ENCODE data around the gene ZBTB20.
"Not testable (repeated sequence)": the region's sequence is repeated elsewhere in the genome, so short reads cannot be mapped to it uniquely, and the experiment has no call there.

ZBTB20 gene

GRCh38 chr3:114706591-114707232 lies 440.4 kb downstream of the ZBTB20 start:
- DNase-seq, result no peak

DNA sequence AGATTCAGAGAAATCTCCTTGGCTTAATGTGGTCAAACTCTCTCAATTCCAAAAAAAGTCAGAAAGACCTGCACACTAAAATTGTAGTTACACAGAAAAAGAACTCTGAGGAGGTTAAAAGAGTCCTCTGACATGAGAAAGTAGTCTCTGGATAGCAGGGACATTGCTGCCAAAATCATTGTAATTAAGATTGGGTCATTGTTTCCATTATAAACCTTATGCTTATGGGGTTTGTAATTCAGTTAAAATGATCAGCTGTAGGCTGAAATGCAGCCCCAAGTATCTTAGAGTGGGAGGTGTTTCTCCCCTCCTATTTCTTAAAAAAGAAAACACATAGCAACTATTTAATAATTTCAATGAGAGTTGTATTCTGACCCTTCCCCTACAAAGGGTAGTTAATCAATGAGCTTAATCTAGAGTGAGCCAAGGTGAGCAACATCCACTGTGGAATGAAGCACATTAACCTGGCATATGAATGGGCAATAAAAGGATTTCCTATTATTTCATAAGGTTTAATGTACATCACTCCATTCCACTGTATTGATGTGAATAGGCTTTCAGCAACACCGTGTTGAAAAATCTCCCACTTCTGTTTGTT lies 446.4 kb downstream of the ZBTB20 start:
- DNase-seq, result no peak

DNA sequence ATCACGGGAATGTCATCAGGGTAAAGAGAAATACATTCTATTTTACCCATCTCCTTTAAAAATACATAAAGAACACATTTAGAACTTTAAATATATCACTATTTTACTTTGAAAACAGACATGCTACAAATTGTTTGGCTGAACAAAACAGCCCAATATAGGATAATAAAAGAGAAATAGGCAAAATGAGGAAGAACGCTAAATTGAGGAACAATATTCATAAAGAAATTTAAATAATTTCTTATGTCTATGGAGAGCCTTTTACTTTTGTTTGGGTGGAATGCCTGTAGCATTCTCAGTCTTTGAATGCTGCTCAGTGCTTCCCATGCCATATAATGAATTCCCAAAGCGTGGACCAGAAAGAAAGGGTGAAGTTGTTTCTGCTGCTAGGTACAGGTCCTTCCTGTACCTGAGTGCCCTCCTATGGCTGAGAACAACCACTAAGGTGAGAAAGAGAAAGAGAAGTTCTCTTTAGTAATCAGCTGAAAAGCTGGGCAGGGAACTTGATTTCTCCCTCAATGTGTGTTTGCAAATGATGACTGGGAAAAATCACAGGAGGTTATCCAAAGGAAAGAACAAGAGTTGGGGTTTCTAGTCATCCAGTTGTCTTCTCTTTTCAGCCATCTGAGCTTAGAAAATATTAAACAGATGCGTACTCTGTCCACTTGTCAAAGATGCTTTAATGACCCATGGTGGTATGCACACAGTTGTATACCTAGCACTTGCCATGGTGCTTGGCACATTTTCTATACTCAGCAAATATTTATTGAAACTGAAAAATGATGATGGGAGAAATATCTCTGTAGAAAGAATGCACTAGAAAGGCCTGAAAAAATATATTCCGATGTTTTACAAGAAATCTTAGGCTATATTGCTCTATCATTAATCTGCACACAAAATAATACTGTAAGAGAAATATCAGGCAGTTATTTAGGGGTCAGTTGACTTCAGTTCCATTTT lies 448.7 kb downstream of the ZBTB20 start:
- DNase-seq, result no peak

DNA sequence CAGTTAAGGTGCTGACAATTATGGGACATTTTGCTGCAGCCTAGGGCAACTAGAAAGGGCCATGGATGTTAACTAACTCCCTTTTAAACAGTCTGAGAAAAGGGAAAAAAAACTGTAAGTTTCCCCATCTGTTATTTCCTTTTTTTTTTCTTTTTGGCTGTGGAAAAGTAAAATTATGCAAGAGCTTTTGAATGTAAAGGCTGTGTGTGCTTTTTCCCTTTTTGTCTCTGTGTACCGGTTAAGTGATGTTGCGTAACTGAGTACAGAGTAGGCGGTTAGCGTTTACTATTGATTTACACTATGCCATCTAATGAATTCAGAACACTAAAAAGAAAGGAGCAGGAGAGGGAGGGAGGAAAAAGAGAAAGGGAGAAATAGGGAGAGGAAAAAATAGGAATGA lies 449.7 kb downstream of the ZBTB20 start:
- DNase-seq, result no peak

GRCh38 chr3:114694251-114694650 lies 452.8 kb downstream of the ZBTB20 start:
- no peak for DNase-seq

DNA sequence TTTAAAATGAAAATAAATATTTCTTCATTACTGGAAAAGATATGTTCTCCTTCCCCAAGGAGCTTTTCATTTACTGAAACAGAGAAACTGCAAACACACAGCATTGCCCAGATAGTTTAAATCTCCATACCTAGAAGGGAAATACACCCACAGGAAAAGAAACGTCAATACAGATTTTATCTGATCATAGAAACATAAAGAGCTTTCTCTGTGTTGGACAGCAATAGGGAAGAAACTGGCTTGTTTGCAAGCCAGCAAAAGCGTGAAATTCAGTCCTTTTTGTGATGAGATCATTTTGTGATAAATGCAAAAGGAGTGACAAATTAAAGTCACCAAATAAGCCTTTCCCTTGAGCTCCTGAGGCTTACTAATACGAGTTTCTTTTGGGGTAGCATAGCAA lies 455.2 kb downstream of the ZBTB20 start:
- DNase-seq, result no peak

DNA sequence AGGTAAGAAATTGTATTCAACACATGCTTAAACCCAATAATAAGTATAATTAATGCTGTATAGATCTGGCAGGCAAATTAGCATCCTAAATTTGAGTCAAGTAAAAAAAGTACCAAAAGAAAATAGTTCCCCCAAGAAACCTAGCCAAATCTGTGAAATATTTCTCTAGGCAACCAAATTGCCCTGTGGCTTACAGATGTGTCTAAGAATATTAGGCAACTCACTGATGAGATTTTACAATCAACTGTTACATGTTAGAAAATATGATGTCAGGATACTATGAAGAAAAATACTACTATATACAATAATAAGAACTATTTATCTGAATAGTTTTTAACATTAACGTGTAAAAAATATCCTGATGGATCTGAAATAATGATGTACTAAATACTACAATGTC lies 456.2 kb downstream of the ZBTB20 start:
- DNase-seq, result no peak

- DNase-seq, result no peak
Observed at GRCh38 chr3:114687151-114687550, 459.9 kb downstream of the ZBTB20 start.

GRCh38 chr3:114686621-114687020 lies 460.5 kb downstream of the ZBTB20 start:
- DNase-seq, result no peak

- no peak for DNase-seq
Observed at GRCh38 chr3:114685161-114685560, 461.9 kb downstream of the ZBTB20 start.

DNA sequence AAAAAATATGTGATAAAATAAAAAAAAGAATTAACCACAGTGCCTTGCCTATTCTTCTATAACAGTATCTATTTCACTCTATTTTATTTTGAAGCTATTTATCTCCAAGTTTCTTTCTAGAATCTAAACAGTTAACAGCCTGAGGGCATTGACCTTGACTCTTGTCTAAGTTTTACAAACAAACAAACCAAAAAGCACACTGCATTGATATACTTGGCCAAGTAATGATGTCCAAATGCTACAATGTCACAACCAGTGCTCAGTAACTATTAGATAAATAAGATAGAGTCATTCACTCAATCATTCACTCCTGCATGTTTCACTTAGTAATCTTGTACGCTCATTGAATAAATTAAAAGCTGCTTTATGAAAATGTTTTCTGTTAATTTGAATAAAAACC lies 466.8 kb downstream of the ZBTB20 start:
- no peak for DNase-seq

DNA sequence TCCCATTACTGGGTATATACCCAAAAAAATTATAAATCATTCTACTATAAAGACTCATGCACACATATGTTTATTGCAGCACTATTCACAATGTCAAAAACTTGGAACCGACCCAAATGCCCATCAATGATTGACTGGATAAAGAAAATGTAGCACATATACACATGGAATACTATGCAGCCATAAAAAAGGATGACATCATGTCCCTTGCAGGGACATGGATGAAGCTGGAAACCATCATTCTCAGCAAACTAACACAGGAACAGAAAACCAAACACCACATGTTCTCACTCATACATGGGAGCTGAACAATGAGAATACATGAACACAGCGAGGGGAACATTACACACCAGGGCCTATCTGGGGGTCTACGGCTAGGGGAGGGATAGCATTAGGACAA lies 467.3 kb downstream of the ZBTB20 start:
- not testable (repeated sequence) for DNase-seq

GRCh38 chr3:114675104-114675503 lies 472.0 kb downstream of the ZBTB20 start:
- no peak for DNase-seq

DNA sequence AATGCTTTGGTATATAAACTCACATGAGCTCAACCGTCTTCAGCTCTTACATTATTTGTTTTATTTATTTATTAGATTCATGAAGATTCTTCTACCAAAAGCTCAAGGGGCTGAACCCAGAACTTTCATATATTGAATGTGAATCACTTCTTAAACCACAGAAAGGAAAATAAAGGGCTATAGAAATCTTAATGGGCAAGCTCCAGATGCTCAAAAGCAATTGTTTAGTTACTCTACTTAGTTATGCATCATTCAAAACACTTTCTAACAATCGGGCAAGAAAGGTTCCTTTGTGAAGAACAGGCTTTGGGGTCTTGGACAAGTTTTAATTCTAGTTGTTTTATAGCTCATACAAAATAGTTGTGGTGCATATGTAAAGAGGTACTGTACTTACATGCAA lies 473.1 kb downstream of the ZBTB20 start:
- no peak for DNase-seq

DNA sequence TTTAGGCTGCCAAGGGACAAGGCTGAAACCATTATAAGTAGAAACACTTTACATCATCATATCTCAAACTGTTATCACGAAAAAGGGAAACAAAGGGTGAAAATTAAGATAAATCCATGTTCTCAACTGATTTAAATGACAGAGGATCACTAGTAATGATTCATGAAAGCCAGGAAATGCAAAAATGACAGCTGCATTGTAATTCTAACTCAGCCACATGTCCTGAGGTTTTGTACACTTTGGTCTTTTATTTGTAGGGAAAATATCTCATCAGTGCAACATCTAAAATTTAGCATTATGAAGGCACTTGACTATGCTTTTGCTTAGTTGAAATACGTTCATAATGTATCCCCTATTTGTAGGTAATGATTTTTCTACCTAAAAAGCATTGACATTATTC lies 473.6 kb downstream of the ZBTB20 start:
- DNase-seq, result no peak

DNA sequence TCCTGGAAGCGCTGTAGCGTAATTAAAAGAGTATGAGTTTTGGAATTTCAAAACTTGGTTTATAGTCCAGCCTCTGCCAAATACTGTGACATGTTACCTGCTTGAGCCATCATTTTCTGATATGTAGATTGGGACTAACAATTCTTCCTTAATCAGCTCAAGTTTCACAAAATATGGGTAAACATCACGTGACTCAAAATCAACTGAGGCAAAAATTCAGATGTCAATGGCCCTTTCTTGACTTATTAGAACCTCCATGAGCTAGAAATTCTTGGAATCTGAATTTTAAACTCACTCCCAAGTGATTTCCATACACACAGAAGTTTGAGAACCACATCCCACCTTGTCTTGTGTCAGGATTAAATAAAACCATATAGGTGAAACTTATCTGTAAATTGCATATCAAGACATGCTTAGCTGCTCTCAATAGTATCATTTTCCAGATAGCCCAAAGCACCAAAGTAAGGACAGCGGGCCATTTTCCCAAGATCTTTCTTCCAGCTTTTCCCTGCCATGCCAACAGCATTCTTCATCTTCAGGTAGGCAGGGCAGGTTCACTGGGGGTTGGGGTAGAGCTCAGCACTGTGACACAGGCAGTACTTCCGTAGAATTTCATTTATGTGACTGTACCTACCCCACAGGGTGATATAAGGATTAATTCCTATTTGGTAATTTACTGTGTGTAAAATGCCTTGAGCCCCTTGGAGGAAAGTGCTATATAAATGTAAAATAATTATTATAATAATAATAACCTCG lies 474.2 kb downstream of the ZBTB20 start:
- no peak for DNase-seq

GRCh38 chr3:114671741-114672510 lies 475.2 kb downstream of the ZBTB20 start:
- no peak for DNase-seq

GRCh38 chr3:114669614-114670013 lies 477.5 kb downstream of the ZBTB20 start:
- no peak for DNase-seq

DNA sequence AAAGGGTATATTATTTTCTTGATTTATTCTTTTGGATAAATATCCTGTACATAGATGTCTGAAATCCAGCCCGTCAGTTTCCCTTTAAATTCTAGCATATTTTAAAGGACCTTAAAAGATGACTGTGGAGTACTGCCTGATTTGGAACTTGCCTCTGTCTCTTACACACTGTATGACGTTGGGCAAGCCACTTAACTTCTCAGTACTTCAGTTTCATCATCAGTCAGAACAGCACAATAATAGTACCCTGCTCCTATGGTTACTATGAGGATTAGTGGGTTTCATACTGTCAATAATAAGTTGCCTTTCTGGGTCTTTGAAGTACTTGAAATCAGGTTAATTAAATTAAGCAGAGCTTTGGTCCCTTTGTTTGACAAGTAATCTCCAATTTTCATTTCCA lies 479.0 kb downstream of the ZBTB20 start:
- DNase-seq, result no peak

DNA sequence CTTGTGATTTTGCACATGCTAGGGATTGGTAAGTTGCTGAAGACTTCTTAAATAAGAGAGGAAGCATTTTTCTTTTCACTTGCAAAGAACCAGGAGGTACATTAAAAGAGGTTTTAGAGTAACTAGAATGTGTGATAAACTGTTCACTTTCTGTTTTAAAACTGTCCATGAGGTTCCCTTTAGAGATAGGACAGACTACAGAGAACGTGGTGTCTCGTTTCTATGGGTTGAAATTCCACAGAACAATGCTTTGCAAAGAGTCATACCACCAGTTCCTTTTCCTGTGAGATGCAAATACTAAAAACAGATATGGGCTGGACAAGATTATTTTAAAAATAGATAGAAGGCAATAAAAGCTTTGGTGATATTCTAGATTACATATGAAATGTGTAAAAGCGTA lies 480.5 kb downstream of the ZBTB20 start:
- DNase-seq, result no peak

DNA sequence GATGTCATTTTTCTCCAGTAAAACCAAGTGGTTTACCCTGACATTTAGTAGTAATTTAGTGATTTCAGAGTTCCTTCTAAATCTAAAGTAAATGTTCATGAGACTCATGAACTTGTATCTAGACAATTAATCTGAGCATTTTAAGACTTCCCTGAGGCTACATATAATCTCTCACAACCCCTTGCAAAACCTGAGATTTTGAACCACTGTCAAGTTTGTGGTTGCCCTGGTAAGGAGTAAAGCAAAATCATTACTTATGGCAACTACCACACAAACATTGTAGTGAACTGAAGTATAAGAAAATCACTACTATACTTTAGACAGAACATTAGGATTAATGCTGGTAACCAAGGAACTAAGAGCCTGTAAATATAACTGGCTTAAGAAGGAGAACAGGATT lies 483.1 kb downstream of the ZBTB20 start:
- DNase-seq, result no peak

DNA sequence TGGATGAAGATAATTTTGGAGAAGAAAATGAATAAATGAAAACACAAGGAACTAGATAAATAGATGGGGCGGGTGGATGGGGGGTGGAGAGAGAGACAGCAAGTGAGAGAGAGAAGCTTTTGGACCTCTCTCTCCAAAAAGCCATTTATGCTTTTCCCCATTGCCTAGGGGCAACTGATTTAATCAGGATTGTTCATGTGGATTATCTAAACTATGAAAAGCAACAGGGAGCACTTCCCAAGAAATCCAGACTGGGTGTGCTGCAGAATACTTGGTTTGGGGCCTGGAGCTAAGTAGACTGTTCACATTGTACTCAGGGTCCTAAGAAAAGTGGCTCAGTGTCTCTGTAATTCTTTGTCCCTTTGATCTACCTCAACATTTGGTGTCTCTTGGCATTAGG lies 486.3 kb downstream of the ZBTB20 start:
- no peak for DNase-seq
